HG02763 (cell line): ENCODE data around the gene SPTBN4.
"Not testable (repeated sequence)": the region's sequence is repeated elsewhere in the genome, so short reads cannot be mapped to it uniquely, and the experiment has no call there.

Experiments used
- ATAC-seq: cut with Tn5 transposase; IDR thresholded peaks from one replicate; pipeline ENCODE4 v1.9.1; 2021; ENCODE audit warnings: mild to moderate bottlenecking, moderate library complexity; ENCODE audit not compliant: unreplicated experiment

The SPTBN4 gene

DNA sequence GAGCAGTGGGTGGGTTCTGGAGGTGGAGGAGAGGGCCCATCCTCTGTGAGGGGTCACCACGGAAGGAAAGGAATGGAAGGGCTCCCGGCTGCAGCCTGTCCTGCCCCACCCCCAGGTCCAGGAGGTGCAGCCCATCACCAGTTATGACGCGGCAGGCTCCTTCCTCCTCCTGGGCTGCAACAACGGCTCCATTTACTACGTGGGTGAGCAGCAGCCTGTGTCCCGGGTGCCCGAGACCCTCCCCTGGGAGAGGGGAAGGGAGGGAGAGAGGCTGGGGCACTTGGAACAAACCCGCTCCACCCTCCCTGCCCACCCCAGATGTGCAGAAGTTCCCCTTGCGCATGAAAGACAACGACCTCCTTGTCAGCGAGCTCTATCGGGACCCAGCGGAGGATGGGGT is 116.5 kb downstream of the SPTBN4 start:
- ATAC-seq: no peak

DNA sequence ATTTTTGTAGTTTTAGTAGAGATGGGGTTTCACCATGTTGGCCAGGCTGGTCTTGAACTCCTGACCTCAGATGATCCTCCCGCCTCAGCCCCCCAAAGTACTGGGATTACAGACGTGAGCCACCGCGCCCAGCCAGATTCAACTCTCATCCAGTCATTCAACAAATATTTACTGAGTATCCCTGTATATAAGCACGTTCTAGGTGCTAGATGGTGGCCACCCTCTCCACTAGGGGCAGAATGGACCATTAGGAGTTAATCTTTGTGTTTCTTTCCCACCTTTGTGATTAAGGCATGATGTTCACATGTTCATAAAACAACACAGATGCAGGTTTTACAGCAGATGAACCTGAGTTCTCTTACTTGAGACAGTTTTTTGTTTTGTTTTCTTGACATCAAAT is 117.2 kb downstream of the SPTBN4 start:
- no peak for ATAC-seq

- no peak for ATAC-seq
Observed at GRCh38 chr19:40585241-40585981, 118.6 kb downstream of the SPTBN4 start.

GRCh38 chr19:40585982-40586422 is 119.2 kb downstream of the SPTBN4 start:
- no peak for ATAC-seq

DNA sequence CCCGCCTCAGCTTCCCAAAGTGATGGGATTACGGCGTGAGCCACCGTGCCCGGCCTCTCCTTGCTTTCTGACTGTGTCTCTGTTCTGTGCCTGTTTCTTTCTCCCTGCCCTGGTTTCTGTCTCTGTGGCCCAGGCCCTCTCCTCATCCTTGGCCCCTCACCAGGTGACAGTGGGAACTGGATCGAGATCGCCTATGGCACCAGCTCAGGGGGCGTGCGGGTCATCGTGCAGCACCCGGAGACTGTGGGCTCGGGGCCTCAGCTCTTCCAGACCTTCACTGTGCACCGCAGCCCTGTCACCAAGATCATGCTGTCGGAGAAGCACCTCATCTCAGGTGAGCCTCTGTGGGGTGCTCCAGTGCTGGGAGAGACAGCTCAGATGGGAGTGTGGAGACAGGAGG is 119.8 kb downstream of the SPTBN4 start:
- no peak for ATAC-seq

DNA sequence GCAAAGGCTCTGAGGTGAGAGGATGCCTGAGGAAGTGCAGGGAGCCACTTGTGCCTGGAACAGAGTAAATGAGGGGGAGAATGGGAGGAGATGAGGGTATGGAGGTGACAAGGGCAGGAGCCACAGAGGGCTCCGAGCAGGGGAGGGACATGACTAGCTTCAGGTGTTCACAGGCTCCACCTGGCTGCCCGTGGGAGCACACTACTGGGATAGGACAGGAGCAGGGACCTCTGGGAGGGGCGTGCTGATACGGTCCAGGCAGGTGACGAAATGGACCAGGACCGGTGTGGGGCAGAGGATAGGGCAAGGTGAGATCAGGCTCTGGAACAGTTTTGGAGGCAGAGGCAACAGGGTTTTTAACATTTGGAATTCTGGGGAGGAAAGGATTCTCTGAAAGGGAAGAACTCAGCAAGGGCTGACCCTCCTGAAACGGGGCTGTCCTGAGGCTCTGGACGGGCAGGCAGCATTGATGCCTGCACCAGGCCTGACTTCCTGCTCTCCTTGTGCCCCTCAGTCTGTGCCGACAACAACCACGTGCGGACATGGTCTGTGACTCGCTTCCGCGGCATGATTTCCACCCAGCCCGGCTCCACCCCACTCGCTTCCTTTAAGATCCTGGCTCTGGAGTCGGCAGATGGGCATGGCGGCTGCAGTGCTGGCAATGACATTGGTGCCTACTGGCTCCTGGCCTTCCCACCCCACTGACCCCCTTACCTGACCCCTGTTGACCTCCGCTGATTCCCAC is 121.5 kb downstream of the SPTBN4 start:
- no peak for ATAC-seq

DNA sequence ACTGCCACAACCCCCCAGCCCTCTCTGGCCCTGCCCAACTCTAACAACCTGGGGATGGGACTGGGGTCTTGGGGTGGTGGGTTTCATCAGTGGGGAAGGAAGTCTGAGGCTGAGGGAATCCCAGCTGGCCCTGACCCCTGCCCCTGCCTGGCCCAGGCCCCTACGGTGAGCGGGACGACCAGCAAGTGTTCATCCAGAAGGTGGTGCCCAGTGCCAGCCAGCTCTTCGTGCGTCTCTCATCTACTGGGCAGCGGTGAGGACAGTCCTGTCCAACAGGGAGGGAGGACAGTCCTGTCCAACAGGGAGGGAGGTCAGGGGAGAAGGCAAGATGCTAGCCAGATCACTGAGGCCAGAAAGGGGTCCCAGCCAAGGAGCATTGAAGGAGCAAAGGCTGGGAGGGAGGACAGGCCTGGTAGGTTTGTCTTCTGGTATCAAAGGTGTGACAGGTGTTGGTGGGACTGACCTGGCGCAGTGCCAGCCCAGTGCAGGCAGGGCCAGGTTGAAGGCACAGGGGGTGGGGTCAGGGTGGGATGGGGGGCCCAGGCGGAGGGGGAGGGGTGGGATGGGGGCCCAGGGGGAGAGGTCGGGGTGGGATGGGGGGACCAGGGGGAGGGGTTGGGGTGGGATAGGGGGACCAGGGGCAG is 122.2 kb downstream of the SPTBN4 start:
- no peak for ATAC-seq

DNA sequence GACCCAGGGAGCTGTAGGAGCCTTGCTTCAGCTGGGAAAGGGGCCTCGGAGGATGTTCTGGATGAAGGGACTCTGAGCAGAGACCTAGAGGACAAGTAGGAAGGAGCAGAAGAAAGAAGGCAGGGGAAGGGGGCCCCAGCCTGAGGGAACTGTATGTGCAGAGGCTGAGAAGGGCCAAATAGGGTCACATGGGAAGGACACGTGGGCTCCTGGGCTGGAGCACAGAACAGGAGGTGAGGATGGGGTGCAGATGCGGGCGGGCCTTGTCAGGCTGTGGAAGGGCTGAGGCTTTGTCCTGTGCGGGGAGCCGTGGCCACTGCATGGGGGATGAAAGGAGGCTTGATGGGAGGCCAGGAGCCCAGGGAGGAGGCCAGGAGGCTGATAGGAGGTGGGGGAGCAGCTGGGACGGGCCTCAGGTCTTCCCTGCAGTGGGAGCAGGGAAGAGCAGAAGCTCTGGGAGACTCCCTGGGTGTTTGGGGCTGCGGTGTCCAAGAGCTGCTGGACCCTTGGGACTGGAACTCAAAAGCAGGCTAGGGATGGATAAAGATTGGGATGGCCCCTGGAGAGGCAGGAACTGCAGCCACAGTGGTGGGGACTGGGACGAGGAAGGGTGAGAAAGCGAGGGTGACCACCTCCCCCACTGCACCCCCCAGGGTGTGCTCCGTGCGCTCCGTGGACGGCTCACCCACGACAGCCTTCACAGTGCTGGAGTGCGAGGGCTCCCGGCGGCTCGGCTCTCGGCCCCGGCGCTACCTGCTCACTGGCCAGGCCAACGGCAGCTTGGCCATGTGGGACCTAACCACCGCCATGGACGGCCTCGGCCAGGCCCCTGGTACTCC is 123.0 kb downstream of the SPTBN4 start:
- no peak for ATAC-seq

- ATAC-seq: no peak
Observed at GRCh38 chr19:40590464-40591265, 123.9 kb downstream of the SPTBN4 start.

DNA sequence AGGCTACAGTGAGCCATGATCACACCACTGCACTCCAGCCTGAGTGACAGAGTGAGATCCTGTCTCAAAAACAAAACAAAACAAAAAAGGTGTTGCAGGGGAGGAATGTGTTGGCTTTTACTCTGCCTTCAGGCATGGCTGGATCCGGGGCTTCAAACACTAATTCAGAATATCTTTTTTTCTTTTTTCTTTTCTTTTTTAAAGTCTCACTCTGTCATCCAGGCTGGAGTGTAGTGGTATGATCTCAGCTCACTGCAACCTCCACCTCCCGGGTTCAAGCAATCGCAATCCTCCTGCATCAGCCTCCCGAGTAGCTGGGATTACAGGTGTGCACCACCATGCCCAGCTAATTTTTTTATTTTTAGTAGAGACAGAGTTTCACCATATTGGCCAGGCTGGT is 124.9 kb downstream of the SPTBN4 start:
- not testable (repeated sequence) for ATAC-seq

GRCh38 chr19:40592170-40592569 is 125.4 kb downstream of the SPTBN4 start:
- ATAC-seq: no peak

- no peak for ATAC-seq
Observed at GRCh38 chr19:40594255-40594654, 127.5 kb downstream of the SPTBN4 start.

GRCh38 chr19:40594657-40595091 is 127.9 kb downstream of the SPTBN4 start:
- no peak for ATAC-seq

DNA sequence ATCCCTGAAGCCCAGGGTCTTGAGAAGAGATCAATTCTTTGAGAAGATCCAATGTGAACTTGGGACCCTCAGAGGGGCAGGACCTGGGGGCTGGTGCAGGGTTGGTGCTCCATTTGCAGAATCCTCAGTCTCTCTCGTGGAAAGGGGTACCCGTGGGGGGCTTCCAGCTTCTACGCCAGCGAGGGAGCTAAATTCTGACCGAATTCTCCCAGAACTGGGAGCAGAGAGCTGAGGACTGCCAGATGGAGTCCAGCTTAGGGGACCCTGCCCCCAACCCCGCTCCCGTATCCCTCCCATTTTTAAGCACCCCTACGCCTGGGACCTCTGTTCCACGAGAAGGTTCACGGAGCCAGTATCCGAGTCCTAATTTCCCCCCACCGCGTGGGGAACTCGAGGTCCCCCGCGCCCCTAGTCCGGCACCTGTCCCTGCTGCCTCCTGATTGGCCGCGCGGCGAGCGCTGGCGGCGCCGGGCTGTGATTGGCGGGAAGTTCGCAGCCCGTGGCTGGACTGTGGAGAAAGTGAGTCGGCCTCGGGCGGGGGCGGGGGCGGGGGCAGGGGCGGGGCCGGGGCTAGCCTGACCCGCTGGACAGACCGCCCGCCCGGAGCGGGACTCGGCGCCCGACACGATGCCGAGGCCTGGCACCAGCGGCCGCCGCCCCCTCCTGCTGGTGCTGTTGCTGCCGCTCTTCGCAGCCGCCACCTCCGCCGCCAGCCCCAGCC is 130.0 kb downstream of the SPTBN4 start:
- ATAC-seq: no peak

GRCh38 chr19:40597329-40597838 is 130.6 kb downstream of the SPTBN4 start:
- ATAC-seq: no peak

DNA sequence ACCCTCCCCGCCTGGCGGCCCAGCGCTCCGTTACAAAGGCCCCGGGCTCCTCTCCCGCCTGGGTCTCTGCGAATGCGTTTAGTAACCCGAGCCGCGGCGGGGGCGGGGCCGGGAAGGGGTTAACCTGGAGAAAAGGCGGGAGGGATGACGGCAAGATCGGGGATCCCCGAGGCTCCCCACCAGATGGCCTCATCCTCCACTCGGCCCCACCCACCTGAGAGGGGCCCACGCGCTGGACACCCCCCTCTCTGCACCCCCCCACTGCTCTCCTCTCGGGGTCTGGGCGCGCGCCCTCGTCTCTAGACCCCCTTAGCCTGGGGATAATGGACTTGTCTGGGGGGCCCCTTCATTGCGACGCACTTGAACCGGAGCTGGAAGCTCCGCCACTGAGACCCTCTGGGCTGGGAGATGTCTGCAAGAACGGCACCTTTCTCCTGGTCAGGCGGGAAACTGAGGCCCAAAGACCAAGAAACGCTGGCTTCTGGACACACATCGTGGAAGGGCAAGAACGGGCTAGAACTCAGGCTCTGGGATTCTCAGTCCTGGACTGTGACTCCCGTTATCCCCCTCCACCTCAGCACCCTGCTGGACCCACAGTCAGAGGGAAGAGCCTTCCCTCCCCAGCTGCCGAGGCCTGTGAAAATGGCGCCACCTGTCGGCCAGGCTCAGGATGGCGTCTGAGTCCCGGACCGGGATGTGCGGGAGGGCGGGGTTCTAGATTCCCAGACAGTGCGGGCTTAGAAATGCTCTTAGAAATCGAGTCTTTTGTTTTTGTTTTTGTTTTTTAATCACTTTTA is 131.5 kb downstream of the SPTBN4 start:
- ATAC-seq: no peak

DNA sequence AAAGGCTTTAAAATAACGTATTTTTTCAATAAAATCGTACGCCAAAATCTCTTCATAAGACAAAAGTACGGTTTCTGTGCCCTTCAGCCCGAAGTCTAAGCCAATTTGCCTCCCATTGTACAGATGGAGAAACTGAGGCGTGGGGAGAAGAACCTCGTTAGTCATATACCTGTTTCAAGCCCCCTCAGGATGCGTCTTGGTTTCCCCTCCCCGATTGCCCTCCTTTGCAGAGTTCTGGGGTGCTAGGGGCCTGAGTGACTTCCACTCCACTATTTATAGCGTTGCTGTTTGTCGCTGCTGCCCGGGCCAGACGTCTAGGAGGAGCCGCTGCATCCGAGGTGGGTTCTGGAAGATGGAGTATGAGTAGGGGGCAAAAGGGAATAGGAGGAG is 132.1 kb downstream of the SPTBN4 start:
- ATAC-seq: no peak

DNA sequence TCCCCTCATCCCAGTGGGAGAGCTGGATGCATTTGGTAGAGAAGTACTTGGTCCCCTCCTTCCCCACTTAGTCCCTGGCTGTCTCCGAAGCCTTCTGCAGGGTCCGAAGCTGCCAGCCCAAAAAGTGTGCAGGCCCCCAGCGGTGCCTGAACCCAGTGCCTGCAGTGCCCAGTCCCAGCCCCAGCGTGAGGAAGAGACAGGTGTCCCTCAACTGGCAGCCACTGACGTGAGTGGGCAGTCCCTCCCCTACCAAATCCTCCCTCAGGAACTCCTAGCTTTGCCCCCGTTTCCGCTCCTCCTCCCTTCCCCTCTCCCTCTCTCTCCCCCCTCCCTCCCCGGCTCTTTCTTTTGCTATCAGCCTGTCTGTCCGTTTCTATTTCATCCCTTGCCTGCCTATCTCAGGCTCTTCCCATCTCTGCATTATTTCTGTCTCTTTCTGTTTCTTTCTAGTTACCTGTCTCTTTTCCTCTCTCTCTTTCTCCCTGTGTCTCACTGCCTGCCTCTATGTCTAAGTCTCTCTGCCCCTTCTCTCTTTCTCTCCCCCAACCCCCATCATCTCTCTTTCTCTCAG is 132.6 kb downstream of the SPTBN4 start:
- ATAC-seq: no peak
